ENCODE results near the gene PQBP1.

Gene PQBP1

DNA sequence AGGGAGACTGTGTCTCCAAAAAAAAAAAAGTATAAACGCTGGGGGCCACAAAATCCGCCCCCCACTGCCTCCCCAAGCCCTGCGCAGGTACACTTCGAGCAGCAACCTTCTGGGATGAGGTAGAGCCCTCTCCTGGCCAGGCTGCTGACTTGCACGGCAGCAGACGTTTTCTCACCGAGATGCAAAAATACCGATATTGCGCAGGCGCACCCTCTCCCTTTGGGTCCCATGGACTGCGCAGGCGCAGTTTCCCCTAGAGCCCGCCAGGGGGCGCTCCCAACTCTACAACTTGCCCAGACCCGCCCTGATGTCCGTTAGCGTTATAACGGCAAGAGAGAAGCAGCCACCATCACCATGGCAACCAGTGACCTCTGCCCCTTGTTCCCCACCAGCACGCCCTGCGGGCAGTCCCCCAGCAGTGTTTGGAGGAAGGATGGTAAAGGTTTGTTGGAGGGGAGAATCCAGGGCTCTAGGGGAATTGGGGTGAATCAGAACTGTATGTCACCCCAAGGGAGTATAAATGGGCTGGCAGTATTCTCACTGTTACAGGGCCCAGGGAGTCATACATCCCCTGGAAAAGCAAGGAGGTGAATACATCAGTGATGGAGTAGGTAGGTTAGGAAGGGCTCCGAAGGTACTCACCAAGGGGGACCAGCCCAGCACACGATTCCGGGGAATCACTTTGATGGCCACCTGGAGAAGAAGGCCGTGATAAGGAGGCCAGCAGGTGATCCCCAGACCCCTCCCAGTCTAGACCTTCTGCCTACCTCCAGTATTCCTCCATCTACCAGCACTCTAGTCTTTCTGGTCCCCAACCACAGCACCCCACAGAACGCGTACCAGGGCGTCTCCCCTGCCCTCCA is 19.6 kb downstream of the PQBP1 start:
- no peaks in the 10 kb centered on the region for H3K27me3 ChIP-seq (ENCODE audit: insufficient read depth, low read depth, severe bottlenecking)
- no peak overlapping the region; the same call in 1 of the 2 replicates for H3K27ac ChIP-seq
- peak; percentile 88 for DNase-seq
- H3K36me3 ChIP-seq: no peaks in the 10 kb centered on the region; the same call in 1 of the 2 replicates
- peaks cover 10% of the 10 kb centered on the region for H3K9me3 ChIP-seq (ENCODE audit: severe bottlenecking)
- TF ChIP-seq, protein P1, sequence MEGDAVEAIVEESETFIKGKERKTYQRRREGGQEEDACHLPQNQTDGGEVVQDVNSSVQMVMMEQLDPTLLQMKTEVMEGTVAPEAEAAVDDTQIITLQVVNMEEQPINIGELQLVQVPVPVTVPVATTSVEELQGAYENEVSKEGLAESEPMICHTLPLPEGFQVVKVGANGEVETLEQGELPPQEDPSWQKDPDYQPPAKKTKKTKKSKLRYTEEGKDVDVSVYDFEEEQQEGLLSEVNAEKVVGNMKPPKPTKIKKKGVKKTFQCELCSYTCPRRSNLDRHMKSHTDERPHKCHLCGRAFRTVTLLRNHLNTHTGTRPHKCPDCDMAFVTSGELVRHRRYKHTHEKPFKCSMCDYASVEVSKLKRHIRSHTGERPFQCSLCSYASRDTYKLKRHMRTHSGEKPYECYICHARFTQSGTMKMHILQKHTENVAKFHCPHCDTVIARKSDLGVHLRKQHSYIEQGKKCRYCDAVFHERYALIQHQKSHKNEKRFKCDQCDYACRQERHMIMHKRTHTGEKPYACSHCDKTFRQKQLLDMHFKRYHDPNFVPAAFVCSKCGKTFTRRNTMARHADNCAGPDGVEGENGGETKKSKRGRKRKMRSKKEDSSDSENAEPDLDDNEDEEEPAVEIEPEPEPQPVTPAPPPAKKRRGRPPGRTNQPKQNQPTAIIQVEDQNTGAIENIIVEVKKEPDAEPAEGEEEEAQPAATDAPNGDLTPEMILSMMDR (IDR thresholded peaks at IDR 0.05; ENCODE audit: low read depth, low read length): peak; percentile 92
- H3K4me3 ChIP-seq (ENCODE audit: low read depth, low read length): no peak overlapping the region

DNA sequence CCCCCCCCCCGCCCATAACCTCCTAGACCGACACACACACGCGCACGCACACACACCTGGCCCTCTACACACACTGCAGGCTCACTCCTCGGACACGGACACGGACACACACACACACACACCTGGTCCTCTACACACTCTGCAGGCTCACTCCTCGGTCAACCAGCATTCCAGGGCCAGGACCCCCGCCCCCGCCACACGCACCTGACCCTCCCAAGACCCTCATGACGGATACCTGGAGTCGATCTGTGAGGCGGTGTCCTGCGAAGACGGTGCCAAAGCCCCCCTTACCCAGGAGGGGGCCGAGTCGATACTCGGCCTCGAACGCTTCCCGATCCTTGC is 20.5 kb downstream of the PQBP1 start:
- Histone ChIP-seq H3K27ac (peak overlapping the region; percentile 69), H3K9me3 (ENCODE audit: severe bottlenecking) (peaks cover 10% of the 10 kb centered on the region), H3K27me3 (ENCODE audit: insufficient read depth, low read depth, severe bottlenecking) (no peaks in the 10 kb centered on the region), H3K4me3 (ENCODE audit: low read depth, low read length) (peak overlapping the region; percentile 60), H3K36me3 (no peaks in the 10 kb centered on the region; the same call in 1 of the 2 replicates)
- TF ChIP-seq, protein P1 (IDR thresholded peaks at IDR 0.05; ENCODE audit: low read depth, low read length): no peak
- DNase-seq: no peak

DNA sequence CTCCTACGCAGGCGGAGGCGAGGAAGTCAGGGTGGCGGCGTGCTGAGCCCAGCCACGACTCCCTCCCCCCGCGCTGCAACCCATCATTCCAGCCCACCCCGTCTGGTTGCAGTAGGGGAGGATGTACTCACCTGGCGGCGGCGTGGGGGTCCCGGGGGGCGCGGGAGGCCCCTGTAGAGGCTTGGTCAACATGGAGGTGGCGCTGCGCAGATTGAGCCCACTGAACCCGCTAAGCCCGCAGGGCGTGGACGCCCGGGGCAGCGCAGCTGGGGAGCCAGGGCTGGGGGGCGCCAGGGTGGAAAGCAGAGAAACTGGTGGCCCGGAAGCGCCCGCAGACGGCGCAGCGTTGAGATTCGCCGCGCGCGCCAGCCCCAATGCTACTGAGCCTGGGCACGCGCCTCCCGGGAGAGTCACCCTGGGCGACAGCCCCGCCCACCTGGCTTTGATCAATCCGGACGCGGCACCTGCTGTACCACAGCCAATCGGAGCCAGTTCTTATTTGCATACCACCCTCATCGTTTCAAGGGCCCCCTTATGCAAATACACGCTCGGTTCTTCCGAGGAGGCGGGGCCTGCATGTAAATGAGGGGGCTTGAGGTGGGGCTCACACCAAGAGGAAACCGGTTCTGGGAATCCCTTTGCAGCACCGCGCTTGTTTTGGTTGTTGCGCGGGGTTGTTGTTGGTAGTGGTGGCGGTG is 21.1 kb downstream of the PQBP1 start, which contains the start of gene PIM2:
PIM2 (minus strand) TSS at position 382 of the 698 bp plus-strand sequence; CDS start at position 192, 190 bp downstream.
- DNase-seq: peak; percentile 93
- no peaks in the 10 kb centered on the region; the same call in 1 of the 2 replicates for H3K36me3 ChIP-seq
- H3K9me3 ChIP-seq (ENCODE audit: severe bottlenecking): peaks cover 10% of the 10 kb centered on the region
- TF ChIP-seq, protein P1 (IDR thresholded peaks at IDR 0.05; ENCODE audit: low read depth, low read length): no peak
- H3K27ac ChIP-seq: peak within 1 kb of the TSS; percentile 69
- H3K27me3 ChIP-seq (ENCODE audit: insufficient read depth, low read depth, severe bottlenecking): no peaks in the 10 kb centered on the region
- H3K4me3 ChIP-seq (ENCODE audit: low read depth, low read length): peak within 1 kb of the TSS; percentile 60

DNA sequence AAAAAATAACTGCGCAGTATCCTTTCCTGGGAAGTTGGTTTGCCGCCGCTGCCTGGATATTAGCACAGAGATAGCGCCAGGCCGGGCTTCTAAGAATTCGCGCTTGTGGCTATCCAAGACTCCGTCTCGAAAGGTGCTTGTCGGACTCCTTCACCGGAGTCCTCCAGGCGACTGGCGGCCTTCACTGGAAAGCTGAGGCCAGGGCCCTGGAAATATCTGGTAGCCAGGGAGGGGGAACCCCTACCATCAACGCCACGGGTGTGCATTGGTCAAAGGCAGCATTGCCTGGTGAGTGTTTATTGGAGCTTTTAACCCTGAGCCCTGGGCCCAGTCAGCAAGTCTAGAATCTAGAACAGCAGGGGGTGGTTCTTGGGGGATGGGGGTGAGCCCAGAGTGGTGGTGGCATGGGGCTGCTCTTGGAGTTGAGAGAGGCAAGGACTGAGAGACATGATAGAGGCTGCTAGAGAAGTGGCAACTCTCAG is 21.7 kb downstream of the PQBP1 start:
- Histone ChIP-seq H3K36me3 (no peaks in the 10 kb centered on the region; the same call in 1 of the 2 replicates), H3K27ac (peak overlapping the region; percentile 56), H3K9me3 (ENCODE audit: severe bottlenecking) (peaks cover 10% of the 10 kb centered on the region), H3K27me3 (ENCODE audit: insufficient read depth, low read depth, severe bottlenecking) (no peaks in the 10 kb centered on the region), H3K4me3 (ENCODE audit: low read depth, low read length) (peak overlapping the region; percentile 47)
- DNase-seq: peak; percentile 22
- TF ChIP-seq, protein P1 (IDR thresholded peaks at IDR 0.05; ENCODE audit: low read depth, low read length): no peak

DNA sequence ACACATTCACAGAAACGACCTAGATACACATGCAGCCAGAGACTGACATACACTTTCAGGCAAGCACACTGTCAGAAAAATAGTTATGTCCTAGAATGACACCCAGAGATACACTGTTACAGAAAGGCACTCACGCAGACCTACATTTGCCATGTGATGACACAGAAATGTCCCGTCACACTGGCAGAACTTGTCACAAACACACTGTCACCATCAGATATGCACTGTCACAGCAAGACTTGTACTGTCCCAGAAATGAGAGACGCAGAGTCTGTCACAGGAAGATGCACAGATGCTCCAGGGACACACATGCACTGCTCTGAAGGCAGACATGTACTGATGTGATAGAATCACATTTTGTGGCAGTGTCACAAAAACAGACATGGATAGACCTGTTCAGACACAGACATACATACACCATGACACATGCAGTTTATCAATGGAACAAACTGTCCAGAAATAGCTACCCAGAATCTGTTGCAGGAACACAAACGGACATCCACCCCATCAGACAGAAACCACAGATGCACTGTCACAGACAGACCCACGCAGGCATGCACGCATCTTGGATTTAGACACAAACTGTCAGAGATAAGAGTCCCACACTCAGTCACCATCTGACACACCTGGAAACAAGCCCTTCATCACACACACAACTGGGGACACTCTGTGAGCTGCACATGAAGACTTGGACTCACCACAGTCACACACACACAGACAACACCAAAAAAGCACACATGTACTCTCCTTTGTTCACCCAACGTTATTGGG is 22.4 kb downstream of the PQBP1 start:
- no peak overlapping the region for H3K4me3 ChIP-seq (ENCODE audit: low read depth, low read length)

More for the DNA sequence above, 22.4 kb downstream of the PQBP1 start:
- Histone ChIP-seq H3K9me3 (ENCODE audit: severe bottlenecking) (peaks cover 10% of the 10 kb centered on the region), H3K27ac (no peak overlapping the region), H3K27me3 (ENCODE audit: insufficient read depth, low read depth, severe bottlenecking) (no peaks in the 10 kb centered on the region), H3K36me3 (no peaks in the 10 kb centered on the region; the same call in 1 of the 2 replicates)
- no peak for DNase-seq
- TF ChIP-seq, protein P1 (IDR thresholded peaks at IDR 0.05; ENCODE audit: low read depth, low read length): no peak
